Adrenal gland (tissue), 5 donors: ENCODE measurements around the gene SH2D5.

Source experiments
- CTCF ChIP-seq, 6 experiments: fragments of 450-650 bp in 4 of 6; fragments of 200-600 bp in 2 of 6; sonication (generic) in 1 of 6; IDR thresholded peaks; 1 replicate in 5 of 6; 2 replicates in 1 of 6; pipeline versions ENCODE4 v1.5.1 to v1.8.0; 2016 to 2021; ENCODE audit warnings: antibody characterized with exemption in 6 of 6, mild to moderate bottlenecking in 2 of 6, moderate library complexity in 1 of 6
- POLR2A ChIP-seq, 2 donors: fragments of 450-650 bp; IDR thresholded peaks; one replicate each; pipeline ENCODE4 v1.6.1; 2017; ENCODE audit warnings: antibody characterized with exemption in 2 of 2, mild to moderate bottlenecking in 2 of 2, moderate library complexity in 1 of 2
- donor health status: DM: no; HTN: no; CAD: no.

GRCh38 chr1:20725189-20726117, 7.0 kb downstream of the SH2D5 start:
- TF ChIP-seq CTCF (IDR thresholded peaks at IDR 0.05) (no peak), POLR2A (IDR thresholded peaks at IDR 0.05) (no peak)
